HG03280 (cell line): Measurements from ENCODE around the gene NSD2.
A peak's percentile ranks its signal among the peaks of the same experiment; 100 is the strongest.
"Not testable (repeated sequence)": the region's sequence is repeated elsewhere in the genome, so short reads cannot be mapped to it uniquely, and the experiment has no call there.

ENCODE experiments used
- ATAC-seq: cut with Tn5 transposase; IDR thresholded peaks from one replicate; pipeline ENCODE4 v1.9.1; 2021; ENCODE audit warnings: mild to moderate bottlenecking, moderate library complexity; ENCODE audit not compliant: unreplicated experiment

Gene NSD2

GRCh38 chr4:1841201-1841886 lies 29.8 kb upstream of the NSD2 start:
- no peak for ATAC-seq

GRCh38 chr4:1841887-1842210 lies 29.3 kb upstream of the NSD2 start:
- no peak for ATAC-seq

DNA sequence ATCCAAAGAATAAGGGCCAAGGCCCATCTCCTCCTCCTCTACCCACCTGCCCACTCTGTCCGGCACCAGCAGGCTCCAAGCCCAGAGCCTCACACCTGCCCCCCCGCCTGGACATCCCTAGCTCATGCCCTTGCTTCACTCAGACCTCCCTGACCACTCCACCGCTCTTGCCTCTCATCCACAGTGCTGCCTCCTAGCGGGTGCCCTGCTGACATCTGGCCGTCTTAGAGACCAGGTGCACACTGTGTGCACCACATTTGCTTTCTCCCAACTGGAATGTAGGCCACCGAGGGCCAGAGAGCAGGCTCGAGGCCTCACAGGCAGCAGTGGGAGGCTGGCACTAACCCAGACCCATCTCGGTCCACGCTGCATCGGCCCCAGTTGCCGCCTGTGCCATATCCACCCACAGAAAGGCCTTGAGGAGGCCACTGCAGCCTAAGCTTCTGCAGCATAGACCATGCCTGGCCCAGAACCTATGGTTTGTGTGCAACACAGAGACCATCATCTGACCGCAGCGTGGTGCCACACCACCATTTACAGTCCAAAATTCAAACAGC lies 28.8 kb upstream of the NSD2 start:
- no peak for ATAC-seq

DNA sequence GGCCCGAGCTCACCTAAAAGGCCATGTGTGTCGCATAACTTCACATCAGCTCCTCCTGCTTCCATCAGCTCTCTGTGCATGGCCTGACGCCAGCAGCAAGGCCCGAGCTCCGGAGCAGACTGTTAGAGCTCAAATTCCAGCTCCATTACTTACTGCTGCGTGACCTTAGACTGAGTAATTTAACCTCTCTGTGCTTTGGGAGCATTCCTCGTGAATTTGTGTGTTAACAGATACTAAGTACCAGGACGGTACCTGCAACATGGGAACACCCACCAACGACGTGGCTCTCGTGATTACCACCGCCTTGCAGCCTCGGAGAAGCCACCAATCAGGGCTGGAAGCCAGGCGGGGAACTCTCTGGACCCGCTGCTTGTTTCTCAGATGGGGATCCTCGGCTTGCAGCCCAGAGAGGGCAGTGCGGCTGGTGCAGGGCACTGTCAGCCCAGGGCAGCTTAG lies 28.2 kb upstream of the NSD2 start:
- no peak for ATAC-seq

DNA sequence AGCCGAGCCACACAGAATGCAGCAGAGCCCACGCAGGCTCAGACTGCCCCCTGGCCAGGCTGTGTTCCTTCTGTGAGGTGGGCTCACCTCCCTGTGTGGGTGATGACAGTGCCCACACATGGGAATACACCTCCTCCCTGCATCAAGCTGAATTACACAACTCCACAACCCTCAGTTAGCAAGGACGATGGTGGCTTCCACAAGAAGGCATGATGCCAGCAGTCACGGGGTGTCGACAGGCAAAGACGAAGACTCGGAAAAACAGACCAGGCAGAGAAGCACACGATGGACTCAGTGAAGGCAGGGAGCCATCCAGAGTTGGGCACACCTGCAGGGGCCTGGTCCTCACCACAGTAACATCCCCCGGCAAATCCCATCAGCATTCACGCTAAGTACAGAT lies 27.3 kb upstream of the NSD2 start:
- ATAC-seq, result no peak

GRCh38 chr4:1844618-1845017 lies 26.6 kb upstream of the NSD2 start:
- not testable (repeated sequence) for ATAC-seq

- no peak for ATAC-seq
Observed at GRCh38 chr4:1846580-1846979, 24.6 kb upstream of the NSD2 start.

GRCh38 chr4:1850276-1850675 lies 20.9 kb upstream of the NSD2 start:
- no peak for ATAC-seq

DNA sequence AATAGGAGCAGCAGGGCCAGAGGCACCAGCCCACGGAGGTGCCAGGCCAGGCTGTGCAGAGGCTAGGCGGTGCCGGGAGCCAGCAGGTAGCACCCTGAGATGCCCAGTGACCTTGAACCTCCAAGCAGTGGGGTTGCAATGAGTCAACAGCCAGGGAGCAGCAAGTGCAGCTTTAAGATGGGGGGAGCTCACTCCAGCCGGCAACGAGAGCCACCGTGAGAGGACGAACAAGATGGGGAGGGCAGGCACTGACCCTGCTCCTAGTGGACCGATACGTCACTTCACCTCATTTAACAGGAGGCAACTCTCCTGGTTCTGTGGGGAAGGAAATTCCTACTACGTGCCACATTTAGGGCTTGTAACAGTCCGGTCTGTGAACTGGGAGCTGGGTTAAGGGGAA lies 20.0 kb upstream of the NSD2 start:
- ATAC-seq, result no peak

DNA sequence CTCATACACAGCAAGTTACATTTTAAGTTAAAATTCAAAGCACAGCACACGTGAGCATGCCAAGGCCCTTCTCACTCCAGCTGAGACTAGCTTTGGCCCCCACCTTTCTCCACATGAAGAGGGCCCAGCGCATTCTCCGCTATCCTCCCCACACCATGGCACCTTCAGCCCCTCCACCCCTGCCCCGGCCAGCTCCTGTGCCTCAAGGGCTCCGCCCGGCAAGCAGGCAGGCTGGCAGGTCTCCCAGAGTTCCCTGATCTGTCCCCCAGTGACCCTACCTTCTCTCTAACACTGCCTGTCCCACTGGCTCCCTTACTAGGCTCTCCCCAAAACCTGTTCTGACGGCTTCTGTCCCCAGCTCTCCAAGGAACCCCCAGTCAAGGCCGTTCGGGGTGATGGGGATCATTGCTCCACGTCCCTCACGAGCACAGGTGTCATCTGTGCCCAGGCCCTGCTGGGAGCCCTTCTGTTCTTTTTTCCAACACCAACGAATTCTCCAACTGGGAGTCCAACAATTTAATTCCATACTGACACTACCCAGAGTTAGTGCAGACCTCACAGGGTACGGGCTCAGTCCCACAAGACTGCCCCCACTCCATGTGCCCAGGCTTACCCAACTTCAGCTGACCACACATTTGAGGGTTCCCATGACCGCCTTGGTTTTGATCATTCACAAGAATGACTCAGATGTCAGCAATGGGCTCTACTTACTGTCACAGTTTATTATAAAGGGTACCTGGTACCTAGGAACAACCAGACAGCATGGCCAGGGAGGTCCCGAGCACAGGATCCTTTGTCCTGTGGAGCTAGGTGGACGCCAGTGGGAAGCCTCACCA lies 19.4 kb upstream of the NSD2 start:
- no peak for ATAC-seq

DNA sequence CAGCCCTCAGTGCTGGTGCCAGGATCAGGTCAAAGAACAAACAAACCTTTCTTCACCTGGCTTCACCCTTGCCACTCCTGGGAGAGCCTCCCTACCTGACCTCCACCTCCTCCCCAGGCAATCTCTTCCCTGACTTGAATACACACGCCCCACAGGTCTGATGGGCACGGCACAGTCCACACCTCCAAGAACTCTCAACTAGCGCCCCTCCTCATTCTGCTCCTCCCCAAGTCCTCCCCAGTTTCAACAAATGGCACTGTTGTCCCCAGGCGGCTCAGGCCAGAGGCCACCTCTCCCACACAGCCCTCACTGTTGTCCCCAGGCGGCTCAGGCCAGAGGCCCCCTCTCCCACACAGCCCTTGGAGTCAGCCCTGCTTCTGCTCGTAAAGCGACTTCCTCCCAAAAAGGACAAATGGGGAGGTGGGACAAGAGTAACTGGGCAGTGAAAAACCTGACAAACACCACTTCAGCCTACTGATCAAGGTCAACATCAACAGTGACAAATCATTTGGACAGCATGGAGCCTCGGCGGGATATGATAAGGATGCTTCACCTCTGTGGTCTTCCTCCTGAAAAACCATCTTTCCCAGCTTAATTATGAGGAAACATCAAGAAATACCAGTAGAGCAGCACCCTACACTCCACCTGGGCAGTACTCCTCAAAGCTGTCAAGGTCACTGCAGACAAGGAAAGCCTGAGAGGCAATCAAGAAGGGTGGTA lies 18.1 kb upstream of the NSD2 start:
- ATAC-seq, result no peak

- no peak for ATAC-seq
Observed at GRCh38 chr4:1854752-1855151, 16.4 kb upstream of the NSD2 start.

GRCh38 chr4:1855333-1856070 lies 15.7 kb upstream of the NSD2 start:
- peak; percentile 33 for ATAC-seq

DNA sequence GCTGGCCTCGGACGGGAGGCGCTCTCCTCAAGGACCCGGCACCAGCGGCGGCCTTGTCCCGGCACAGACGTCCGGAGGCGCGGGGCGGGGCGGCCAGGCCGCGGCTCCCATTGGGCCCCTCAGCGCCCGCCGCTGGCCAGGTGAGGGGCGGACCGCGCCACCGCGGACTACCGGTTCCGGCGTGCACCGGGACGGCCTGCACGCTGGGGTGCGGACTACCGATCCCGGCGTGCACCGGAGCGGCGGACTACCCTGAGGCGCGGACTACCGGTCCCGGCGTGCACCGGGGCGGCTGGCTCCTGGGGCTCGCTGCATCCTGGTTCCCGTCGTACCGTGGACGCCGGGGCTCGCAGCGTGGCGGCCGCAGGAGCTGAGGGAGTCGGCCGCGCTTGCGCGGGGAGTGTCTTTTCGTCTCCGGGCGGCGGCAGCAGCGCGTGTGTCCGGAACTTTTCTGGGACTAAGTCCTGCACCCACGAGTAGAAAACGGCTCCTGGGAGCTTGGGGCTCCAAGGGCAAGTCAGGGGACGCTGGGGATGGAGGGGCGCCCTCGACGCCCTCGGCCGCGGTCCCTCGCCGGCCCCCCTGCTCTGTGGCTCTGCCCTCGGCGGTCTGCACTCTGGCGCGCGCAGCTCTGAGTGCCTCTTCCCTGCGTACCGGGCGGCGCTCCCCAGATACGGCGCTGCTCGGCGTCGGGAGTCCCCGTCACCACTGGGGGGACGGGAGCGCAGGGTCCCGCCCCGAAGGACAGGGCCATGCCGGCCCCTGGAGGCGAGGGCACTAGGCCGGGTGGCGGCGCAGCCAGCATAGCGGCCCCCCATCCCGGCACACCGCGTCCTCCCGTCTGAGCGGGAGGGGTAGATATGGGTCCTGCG lies 14.9 kb upstream of the NSD2 start, which contains the start of gene LETM1:
TSS of gene LETM1 (minus strand) at position 86 of the 872 bp plus-strand sequence. CDS start 206 bp downstream, outside the sequence.
- peak; percentile 91 for ATAC-seq

DNA sequence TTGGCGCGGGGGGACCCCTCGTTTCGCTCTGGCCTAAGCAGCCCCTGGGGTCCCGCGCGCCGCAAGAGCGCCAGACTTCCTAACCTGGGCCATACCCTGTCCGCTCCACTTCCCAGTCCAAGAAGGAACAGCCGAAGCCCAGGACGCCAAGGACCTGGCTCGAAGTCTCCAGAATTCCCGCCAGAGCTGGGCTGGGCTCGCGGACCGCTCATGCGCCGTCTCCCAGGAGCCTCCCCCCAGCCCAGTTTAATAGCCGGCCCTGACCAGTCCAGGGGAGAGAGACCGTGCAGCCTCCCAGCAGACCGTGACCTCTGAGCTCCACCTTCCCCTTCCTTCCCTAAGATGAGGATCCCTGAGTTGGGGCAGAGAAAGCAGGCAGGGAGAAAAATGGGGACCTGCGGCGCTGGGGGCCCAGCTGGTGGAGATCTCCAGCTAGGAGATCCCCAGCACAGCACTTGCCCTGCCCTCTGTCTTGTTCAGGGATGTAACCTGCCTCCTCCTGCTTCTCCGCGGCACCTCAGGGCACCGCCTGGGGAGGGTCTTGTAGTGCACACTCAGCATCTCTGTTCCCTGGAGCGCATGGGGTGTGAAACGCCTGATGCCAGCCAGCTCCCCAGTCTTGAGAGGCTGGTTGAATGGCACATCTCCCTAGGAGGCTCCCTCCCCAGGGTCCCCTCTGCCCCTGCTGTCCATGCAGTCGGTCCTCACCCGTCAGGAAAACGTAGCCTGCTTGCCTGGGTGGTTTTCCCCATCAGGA lies 14.1 kb upstream of the NSD2 start:
- ATAC-seq, result no peak

DNA sequence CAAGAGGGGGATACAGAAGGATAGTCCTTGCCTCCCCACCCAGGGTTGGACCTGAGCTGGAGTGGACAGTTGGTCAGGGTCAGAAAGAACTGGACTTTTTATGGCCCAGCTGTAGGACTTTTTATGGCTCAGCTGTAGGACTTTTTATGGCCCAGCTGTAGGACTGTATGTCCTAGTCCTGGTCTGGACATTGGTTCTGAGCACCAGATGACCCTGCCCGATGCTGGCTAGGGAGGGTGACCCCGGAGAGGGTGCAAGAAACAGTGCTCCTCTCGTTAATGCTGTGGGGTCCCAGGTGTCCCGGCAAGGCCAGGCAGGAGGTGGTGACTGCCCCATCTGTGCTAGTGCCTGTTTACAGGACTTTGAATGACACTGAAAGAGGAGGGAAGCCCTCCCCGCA lies 13.3 kb upstream of the NSD2 start:
- no peak for ATAC-seq

DNA sequence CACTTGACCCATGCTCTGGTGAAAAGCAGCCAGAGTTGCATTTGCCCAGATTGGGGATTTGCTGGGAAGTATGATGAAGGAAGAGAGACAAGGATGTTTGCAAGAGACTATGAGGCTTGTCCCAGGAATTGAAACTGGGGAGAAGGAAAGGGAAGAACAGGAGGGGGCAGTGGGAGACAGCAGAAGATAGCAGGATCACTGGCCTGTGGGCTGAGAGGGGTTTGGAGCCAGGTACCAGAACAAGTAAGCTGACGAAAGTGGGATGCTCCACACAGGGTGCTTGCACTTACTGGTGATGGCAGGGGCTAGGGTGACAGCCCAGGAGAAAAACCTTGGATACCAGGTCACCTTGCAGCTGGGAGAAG lies 11.8 kb upstream of the NSD2 start:
- ATAC-seq, result no peak

DNA sequence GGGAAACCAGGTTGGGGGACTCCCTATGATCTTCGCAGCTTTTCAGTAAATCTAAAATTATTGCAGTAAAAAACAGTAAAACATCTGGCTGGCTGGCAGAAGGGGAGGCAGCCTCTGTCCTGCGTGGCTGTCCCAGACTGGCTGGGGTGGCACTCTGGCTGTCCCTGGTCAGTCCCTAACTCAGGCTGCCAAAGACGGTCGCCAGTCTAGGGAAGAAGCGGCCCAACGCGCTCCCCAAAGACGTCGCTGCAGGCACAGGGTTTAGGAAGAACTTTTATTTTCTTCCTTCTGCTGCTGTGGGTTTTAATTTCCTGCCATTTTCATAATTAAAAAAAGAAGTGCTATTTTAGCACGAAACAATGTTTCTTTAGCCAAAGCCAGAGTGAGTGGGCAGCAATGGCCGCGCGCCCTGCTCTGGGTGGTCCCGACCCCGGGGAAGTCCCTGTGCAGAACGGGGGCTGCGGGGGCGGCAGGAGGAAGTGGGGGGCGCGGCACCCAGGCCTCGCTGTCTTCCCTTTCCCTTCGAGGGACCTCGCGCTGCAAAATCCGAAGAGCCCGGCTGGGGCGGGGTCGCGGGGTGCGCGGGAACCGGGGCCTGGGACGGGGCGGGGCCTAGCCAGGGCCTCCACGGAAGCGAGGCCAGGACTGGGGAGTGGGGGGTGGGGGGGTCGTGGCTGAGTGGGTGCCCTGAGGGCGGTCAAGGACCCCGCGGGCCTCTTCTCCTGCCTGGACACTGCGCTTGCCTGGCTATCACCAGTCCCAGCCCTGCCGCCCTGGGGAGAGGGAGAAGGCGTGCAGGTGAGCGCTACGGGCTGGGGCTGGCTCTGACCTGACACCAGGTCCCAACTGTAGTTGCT lies 8.9 kb upstream of the NSD2 start:
- no peak for ATAC-seq
